IMR-90 (cell line): ENCODE data around the gene CLDN6.

Experiments
- BHLHE40 ChIP-seq: fragments of 150-350 bp; IDR thresholded peaks from 2 replicates; pipeline ENCODE4 v1.6.1; 2016; ENCODE audit warnings: mild to moderate bottlenecking, low read depth, low read length
- CHD1 ChIP-seq: IDR thresholded peaks from 2 replicates; pipeline ENCODE4 v1.6.1; 2012; ENCODE audit warnings: low read depth, low read length, improper control_type of control experiment
- CTCF ChIP-seq: conservative IDR thresholded peaks from 2 replicates; pipeline ENCODE4 v1.5.1; 2012; ENCODE audit warnings: mild to moderate bottlenecking, low read depth, low read length, improper control_type of control experiment
- ELK1 ChIP-seq: fragments of 150-350 bp; IDR thresholded peaks from 2 replicates; pipeline ENCODE4 v1.6.1; 2016; ENCODE audit warnings: low read depth, mild to moderate bottlenecking, low read length, moderate library complexity, borderline replicate concordance
- FOS ChIP-seq: fragments of 150-350 bp; IDR thresholded peaks from 2 replicates; pipeline ENCODE4 v1.6.1; 2016; ENCODE audit warnings: low read depth, low read length
- MAFK ChIP-seq: IDR thresholded peaks from 2 replicates; pipeline ENCODE4 v1.6.1; 2012; ENCODE audit warnings: low read depth, low read length, improper control_type of control experiment
- MAZ ChIP-seq: IDR thresholded peaks from 2 replicates; pipeline ENCODE4 v1.6.1; 2012; ENCODE audit warnings: low read depth, mild to moderate bottlenecking, low read length, improper control_type of control experiment, moderate library complexity, borderline replicate concordance
- MXI1 ChIP-seq: IDR thresholded peaks from 2 replicates; pipeline ENCODE4 v1.6.1; 2012; ENCODE audit warnings: low read depth, mild to moderate bottlenecking, low read length, moderate library complexity, borderline replicate concordance
- NFE2L2 ChIP-seq: fragments of 150-350 bp; IDR thresholded peaks from 2 replicates; pipeline ENCODE4 v1.6.1; 2016; ENCODE audit warnings: low read depth, mild to moderate bottlenecking, low read length
- POLR2A ChIP-seq: IDR thresholded peaks from 2 replicates; pipeline ENCODE4 v1.6.1; 2012; ENCODE audit warnings: mild to moderate bottlenecking, low read depth, low read length
- RAD21 ChIP-seq: IDR thresholded peaks from 2 replicates; pipeline ENCODE4 v1.6.1; 2012; ENCODE audit warnings: low read length, improper control_type of control experiment
- RCOR1 ChIP-seq: IDR thresholded peaks from 2 replicates; pipeline ENCODE4 v1.6.1; 2012; ENCODE audit warnings: mild to moderate bottlenecking, low read length, improper control_type of control experiment; ENCODE audit not compliant: insufficient replicate concordance
- RFX5 ChIP-seq: IDR thresholded peaks from 2 replicates; pipeline ENCODE4 v1.8.0; 2012; ENCODE audit warnings: low read depth, mild to moderate bottlenecking, low read length, moderate library complexity
- SMC3 ChIP-seq: fragments of 150-350 bp; IDR thresholded peaks from 2 replicates; pipeline ENCODE4 v1.6.1; 2016; ENCODE audit warnings: low read depth, mild to moderate bottlenecking, antibody characterized with exemption, low read length, moderate library complexity

- TF ChIP-seq POLR2A, result 0 out of 2 replicates have a peak, but pooled peaks have one; percentile 28
- no peak for TF ChIP-seq CHD1
- TF ChIP-seq SMC3, result peak; percentile 52
- TF ChIP-seq MAZ, result peak; percentile 42; the same call in 1 of the 2 replicates
- TF ChIP-seq MAFK, result no peak
- TF ChIP-seq FOS, result no peak
- peak; percentile 94 for TF ChIP-seq CTCF
- TF ChIP-seq RFX5, result no peak
- peak; percentile 69; the same call in 1 of the 2 replicates for TF ChIP-seq BHLHE40
- peak; percentile 77 for TF ChIP-seq RAD21
- no peak for TF ChIP-seq ELK1
- TF ChIP-seq NFE2L2, result no peak
- no peak for TF ChIP-seq RCOR1
- no peak for TF ChIP-seq MXI1
Measured at GRCh38 chr16:2983706-2984136, 34.3 kb downstream of the CLDN6 start.
